Body of pancreas (tissue), 4 donors: ENCODE results near the gene WNT3A.
"Not testable (repeated sequence)": the region's sequence is repeated elsewhere in the genome, so short reads cannot be mapped to it uniquely, and the experiment has no call there.

Experiments
- CTCF ChIP-seq, 7 experiments: fragments of 450-650 bp in 4 of 7; fragments of 200-600 bp in 3 of 7; sonication (generic) in 3 of 7; IDR thresholded peaks; one replicate each; pipeline ENCODE4 v1.5.1; 2016 to 2019; ENCODE audit warnings: antibody characterized with exemption in 7 of 7
- POLR2A ChIP-seq, 3 donors: fragments of 450-650 bp; IDR thresholded peaks; one replicate each; pipeline ENCODE4 v1.6.1; 2016; ENCODE audit warnings: antibody characterized with exemption in 3 of 3, mild to moderate bottlenecking in 2 of 3

GRCh38 chr1:227973724-227974288 lies 33.0 kb upstream of the WNT3A start:
- TF ChIP-seq CTCF, POLR2A (IDR thresholded peaks at IDR 0.05): not testable (repeated sequence)
